ENCODE data around the gene MBD3.

The MBD3 gene

DNA sequence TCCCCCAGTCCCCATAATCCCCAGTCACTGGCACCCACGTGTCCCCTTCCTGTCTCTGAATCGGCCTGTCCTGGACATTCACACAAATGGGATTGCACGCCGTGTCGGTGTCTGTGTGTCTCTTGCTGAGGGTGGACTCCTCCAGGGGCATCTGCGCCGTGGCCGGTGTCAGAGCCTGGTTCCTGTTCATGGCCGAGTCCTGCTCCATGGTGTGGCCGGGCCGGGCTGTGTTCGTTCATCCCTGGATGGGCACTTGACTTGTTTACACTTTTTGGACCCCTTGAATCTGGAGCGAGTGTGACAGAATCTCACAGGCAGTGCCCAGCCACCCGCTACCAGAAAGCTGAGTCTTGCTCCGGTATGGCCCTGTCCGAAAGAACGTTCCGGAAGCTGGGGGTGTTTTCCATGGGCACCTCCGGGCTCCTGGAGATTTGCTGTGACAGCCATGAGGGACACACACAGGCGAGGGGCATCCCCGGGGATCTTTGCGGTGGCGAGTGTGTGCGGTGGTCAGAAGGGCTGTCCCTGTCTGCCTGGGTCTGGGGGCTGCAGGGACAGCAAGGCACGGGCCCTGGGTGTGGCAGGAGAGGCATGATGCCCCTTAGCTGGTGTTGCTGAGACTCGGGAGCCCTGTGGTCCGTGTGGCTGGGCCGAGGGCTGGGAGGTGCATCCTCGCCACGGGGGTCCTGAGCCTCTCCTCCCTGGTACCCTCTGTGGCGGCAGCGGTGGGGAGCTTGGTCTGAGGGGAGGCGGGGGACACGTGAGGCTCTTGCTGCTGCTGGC lies 18.1 kb downstream of the MBD3 start:
- in situ Hi-C loops (cut with HindIII; ENCODE audit: low sequenced_read_pairs): no loop called here

DNA sequence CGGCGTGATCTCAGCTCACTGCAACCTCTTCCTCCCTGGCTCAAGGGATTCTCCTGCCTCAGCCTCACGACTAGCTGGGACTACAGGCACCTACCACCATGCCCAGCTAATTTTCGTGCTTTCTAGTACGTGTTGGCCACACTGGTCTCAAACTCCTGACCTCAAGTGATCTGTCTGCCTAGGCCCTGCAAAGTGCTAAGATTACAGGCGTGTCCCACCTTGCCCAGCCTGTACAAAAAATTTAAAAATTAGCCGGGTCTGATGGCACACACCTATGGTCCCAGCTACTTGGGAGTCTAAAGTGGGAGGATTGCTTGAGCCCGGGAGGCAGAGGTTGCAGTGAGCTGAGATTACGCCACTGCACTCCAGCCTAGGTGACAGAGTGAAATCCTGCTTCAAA lies 19.9 kb downstream of the MBD3 start:
- in situ Hi-C loops (cut with HindIII; ENCODE audit: low sequenced_read_pairs): no loop called here

DNA sequence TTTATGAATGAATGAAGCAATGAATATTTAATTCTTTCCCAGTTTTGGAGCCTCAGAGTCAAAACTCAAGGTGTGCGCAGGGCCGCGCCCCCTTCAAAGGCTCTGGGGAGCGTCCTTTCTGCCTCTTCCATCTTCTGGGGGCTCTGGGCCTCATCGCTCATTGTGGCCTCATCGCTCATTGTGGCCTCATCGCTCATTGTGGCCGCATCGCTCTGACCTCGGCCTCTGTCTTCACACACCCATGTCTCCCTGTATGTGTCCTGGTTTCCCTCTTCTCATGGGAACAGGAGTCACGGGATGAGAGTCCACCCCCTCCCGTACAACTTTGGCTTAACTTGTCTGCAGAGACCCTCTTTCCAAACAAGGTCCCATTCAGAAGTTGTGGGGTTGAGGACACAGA lies 21.3 kb downstream of the MBD3 start:
- in situ Hi-C loops (cut with HindIII; ENCODE audit: low sequenced_read_pairs): no loop called here

DNA sequence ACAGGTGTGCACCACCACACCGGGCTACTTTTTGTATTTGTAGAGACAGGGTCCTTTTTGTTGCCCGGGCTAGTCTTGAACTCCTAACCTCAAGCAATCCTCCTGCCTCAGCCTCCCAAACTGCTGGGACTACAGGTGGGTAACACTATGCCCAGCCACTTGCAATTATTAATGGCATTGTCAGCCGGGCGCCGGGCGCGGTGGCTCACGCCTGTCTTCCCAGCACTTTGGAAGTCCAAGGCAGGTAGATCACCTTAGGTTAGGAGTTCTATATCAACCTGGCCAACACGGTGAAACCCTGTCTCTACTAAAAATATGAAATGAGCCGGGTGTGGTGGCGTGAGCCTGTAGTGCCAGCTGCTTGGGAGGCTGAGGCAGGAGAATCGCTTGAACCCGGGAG lies 21.8 kb downstream of the MBD3 start:
- in situ Hi-C loops (cut with HindIII; ENCODE audit: low sequenced_read_pairs): no loop called here

DNA sequence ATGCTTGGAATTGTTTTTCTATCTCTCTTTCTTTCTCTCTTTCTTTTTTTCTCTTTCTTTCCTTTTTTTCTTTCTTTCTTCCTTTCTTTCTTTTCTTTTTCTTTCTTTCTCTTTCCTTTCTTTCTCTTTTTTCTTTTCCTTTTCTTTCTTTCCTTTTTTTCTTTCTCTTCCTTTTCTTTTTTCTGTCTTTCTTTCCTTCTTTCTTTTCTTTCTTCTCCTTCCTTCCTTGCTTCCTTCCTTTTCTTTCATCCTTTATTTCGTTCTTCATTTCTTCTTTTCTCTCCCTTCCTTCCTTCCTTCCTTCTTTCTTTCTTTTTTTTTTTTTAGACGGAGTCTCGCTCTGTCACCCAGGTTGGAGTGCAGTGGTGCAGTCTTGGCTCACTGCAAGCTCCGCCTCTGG lies 22.7 kb downstream of the MBD3 start:
- in situ Hi-C loops (cut with HindIII; ENCODE audit: low sequenced_read_pairs): no loop called here

DNA sequence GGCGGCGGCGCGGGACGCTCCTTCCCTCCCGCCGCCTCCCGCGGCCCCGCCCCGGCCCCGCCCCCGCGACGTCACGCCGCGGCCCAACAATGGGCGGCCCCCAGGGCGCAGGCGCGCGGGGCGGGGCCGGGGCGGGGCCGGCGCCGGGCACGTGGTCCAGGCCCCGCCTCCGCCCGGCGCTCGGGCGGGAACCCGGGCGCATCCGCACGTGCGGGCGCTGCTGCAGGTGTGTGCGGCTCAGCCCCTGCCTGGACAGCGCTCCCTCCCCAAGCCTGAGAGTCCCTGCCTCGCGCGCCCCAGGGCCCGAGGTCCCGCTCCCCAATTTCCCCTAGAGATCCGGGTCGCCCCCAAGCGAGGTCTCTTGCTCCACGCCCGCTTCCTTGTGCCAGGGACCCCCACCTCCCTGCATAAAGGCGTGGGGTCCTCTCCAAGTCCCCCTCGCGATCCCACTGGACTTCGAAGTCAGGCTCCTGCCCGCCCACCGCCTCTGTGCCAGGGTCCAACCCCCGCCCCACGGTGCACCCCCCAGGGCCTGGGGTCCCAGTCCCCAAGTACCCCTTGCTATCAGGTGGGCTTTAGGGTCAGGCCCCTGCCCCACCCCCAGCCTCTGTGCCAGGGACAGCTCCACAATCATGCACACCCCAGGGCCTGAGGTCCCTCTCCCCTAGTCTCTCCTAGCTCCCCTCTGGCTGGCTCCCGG lies 24.2 kb downstream of the MBD3 start, which contains the start of gene MEX3D:
Gene MEX3D, minus strand, starts transcription at position 6 of the 700 bp plus-strand sequence. CDS start 267 bp downstream, outside the sequence.
- in situ Hi-C loops (cut with HindIII; ENCODE audit: low sequenced_read_pairs): no loop called here

DNA sequence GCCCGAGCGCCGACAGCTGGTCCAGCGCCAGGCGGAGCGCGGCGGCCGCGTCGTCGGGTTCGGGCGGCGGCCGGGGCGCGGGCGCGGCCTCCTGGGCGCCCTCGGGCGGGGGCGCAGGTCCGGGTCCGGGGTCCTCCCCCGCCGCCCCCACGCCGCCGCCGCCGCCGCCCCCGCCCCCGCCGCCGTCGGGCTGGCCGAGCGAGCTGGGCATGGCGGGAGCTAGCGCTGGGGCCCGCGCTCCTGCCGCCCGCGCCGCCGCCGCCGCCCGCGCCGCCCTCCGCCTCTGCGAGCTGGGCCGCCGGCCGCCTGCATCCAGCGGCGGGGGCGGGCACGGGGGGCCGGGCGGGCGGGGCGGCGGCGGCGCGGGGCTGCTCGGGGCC lies 24.8 kb downstream of the MBD3 start:
- in situ Hi-C loops (cut with HindIII; ENCODE audit: low sequenced_read_pairs): no loop called here

DNA sequence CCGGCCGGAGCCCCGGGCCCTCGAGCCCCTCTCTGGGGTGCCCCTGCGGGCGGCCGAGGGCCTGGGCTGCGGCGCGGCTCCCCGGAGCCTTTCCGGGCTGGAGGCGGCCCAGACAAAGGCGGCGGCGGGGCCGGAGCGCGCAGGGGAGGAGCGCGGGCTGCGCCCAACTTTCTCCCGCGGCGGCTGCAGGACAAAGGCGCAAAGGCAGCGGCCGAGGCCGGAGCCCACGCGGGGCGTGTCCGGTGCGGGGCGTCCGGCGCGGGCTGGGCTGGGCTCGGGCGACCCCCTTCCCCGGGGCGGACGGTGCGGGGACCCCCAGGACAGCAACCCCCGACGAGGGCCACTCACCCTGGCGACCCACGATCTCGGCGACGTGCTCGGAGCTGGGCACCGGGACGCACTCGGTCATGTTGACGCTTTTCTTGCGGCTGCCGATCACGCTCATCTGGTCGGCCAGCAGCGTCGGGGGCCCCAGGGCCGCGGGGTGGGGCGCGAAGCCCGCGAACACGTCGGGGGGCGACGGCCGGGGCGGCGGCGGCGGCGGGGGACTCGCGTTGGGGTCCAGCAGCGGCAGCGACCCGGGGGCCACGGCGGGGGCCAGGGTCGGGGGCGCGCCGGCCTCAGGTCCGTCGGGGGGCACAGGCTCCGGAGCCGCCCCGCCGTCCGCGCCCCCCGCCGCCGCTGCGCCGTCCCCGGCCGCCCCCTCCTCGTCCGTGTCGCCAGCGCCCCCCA lies 25.4 kb downstream of the MBD3 start:
- in situ Hi-C loops (cut with HindIII; ENCODE audit: low sequenced_read_pairs): no loop called here

DNA sequence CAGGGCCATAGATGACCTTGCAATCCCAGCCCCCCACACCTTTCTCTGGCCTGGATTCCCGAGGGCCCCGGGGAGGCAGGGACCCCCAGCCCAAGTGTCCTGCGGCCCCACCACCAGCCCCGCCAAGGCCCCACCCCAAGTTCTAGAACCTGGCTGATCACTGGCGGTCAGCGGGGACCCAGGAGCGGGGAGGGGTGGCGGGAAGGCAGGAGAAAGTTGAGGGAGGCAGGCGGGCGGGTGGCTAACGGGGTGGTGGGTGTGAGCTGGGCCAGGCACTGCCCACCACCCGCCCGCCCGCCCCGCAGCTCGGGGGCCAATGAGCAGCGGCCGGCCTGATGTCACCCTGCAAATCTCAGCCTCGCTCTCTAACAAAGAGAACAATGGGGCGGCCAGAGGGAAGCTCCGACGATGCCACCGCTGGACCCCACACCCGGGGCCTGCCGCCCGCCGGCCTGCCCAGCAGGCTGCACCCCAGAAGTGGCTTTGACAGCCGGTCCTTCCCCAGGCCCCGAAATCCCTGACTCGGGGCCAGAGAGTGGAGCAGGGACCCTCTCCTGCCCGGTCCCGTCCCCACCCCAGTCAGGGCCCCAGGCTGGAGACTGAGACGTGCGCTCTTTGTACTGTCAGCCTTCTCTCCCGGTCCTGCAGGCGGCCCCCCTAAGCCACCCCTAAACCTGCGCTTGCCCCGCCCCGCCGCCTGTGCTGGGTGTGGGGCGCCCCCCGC lies 26.1 kb downstream of the MBD3 start:
- in situ Hi-C loops (cut with HindIII; ENCODE audit: low sequenced_read_pairs): no loop called here

DNA sequence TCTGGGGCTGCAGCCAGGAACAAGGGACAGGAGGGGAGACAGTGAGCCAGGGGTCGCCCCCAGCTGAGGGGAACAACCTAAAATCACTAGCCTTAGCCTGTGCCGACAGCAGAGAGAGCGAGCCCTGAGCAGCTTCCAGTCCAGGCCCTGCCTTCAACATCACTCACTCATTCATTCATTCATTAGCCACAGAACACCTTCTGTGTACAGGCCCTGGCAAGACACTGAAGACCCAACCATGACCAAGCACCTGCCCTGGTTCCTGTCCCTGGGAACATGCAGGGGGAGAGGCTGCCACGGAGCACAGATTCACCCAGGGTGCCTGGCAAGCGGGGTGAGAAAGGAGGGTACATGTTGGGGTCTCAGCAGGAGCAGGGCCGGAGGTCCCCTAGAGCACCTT lies 29.4 kb downstream of the MBD3 start:
- in situ Hi-C loops (cut with HindIII; ENCODE audit: low sequenced_read_pairs): no loop called here

DNA sequence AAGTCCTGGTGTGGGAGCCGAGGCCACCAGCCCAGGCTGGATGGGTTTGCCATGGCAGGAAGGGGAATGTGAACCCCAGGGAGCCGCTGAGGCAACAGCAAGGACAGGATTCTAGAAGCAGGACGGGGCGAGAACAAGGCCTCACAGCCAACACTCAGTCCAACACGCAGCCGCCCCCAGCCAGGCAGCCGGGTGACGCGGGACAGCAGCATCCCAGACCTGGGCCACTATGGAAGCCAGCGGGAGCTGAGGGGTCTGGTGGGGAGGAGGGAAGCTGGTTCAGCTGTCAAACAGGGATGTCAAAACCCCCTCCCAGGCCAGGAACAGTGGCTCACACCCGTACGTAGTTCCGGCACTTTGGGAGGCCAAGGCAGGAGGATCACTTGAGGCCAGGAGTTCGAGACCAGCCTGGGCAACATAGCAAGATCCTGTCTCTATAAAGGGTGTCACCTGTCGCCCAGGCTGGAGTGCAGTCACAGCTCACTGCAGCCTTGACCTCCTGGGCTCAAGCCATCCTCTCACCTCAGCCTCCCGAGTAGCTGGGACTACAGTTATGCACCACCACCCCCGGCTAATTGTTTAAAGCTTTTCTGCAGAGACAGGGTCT lies 31.3 kb downstream of the MBD3 start:
- in situ Hi-C loops (cut with HindIII; ENCODE audit: low sequenced_read_pairs): no loop called here

DNA sequence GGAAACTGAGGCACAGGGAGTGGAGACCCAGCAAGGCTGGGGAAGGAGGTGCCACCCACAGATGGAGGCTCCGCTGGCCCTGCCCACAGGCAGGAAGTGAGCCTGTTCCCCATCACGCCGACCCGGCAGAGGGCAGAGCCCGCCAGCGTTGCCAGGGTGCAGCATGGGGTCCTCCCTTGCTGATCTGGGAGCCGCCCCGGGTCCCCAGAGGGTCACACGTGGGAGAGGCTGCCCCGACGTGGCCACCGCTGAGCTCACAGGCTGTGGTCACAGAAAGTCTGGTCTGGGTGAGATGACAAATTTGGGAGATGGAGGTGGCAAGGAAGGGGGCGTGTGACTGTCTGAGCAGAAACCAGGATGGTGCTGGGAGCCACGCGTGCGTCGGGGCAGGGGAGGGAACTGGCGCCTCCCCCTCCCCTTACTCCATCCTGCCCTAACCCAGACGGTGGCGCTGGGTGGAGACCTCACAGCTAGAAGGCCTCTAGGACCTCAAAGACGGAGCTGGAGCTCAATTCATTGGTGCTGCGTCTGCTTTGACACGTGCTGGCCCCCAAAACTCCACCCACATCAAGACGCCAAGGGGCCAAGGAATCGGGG lies 32.3 kb downstream of the MBD3 start:
- in situ Hi-C loops (cut with HindIII; ENCODE audit: low sequenced_read_pairs): no loop called here

DNA sequence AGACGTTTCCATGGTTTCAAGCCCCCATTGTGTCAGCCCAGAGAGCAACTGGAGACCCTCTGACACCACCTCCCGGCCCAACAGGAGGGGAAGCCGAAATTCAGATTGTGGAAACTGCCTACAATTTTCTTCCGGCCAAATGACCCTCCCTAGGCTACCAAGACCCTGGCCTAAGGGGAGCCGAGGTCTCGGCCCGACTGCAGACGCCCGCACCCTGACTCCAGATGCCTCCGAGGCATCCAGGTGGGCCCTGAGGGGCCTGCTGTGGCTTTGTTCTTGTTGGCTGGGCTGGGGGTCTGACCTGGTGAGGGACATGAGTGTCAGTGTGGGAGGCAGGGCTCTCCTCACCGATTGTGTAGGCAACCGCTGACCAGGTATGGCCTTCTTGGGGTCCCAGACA lies 34.1 kb downstream of the MBD3 start:
- in situ Hi-C loops (cut with HindIII; ENCODE audit: low sequenced_read_pairs): no loop called here

DNA sequence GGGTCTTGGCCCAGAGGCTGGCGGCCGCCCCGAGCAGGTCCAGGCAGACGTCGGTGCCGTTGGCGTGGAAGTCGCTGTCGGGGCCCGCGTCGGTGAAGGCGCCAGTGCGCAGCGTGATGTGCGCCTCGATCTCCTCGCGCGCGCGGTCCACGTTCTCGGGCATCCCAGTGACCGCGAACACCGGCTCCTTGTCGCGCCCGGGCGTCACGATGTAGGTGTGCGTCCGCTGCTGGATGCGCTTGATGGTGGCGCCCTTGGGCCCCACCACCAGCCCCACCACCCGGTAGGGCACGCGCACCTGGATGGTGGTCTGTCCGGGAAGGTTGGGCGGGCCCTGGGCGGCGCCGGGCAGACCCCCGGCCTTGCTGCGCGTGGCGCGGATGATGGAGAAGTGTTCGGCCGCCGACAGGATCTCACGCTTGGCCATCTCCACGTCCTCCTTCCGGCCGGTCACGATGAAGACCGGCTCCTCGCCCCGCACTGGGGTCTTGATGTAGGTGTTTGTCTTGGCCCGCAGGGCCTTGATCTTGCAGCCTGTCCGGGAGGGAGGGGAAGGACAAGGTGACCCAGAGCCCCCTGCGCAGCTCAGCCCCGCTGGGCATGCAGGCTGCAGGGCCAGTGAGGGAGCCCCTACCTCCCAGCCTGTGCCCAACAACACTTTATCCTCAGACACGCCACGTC lies 36.1 kb downstream of the MBD3 start:
- in situ Hi-C loops (cut with HindIII; ENCODE audit: low sequenced_read_pairs): no loop called here

DNA sequence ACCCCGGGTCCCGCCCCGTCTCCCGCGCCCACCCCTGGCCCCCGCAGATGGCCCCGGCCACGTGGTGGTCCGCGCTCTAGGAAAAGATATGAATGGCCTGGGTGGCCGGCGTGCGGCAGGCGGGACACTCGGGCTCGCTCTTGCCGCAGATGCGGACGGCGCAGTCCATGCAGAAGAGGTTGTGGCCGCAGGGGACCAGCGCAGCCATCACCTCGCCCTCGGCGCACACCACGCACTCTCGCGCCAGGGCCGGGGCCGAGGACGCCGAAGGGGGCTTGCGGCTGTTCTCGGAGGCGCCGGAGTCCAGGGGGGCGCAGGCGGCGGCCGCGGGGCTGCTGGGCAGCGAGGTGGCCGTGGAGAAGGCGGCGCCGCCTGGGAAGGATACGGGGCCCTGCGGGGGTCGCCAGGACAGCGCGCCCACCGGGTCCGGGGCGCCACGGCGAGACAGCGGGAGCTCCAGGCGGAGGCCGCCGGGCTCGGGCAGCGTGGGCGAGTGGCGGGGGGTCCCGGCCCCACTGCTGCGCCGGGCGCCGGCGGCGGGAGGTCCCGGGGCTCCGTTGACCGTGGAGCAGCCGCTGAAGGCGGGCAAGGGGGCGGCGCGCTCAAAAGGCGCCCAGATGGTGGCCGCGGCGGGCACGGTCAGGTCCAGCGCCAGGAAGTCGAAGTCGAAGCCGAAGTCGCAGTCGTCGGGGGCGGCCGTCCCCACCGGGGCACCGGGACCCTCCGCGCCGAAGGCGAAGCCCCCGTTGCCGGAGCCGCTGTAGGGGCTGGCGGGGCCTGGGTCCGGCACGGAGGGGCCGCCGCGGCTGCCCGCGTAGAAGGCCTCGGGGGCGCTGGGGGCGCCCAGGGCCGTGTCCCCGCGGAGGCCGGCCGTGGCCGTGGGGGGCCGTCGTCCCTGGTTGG lies 36.9 kb downstream of the MBD3 start:
- in situ Hi-C loops (cut with HindIII; ENCODE audit: low sequenced_read_pairs): no loop called here

DNA sequence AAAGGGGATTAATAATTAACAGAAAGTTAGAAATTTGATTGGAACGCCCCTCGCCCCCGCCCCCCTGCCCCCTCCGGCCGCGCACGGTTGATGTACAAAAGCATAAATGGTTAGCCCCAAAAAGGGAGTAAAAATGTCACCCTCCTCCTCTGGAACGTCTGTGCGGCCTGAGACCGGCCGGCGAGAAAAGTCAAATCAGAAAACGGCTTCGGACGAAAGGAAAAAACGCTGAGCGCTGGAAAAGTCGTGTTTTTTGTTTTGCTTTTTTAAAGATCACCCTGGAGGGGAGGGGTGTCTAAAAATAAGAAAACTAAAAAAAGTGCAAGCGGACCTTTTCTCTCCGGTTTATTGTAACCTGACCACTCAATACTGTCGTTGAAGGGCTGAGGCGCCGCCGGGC lies 37.7 kb downstream of the MBD3 start:
- in situ Hi-C loops (cut with HindIII; ENCODE audit: low sequenced_read_pairs): no loop called here

DNA sequence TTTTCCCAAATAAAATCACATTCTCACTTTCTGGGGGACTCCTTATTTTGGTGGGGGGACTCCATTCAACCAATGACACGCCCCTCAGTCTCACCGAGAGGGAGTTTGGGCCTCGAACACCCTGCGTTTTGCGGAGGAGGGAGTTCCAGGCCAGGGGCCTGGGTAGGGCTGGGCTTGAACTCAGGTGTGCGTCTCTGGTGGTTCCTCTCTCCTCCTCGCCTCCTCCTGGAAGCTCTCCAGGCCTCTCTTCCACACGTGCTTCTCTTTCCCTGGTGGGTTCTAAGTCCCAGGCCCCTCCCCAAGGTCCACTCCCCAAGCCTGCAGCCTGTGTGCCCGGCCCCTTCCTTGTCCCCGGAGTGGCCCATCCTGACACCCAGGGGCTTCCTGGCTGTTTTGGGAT lies 39.2 kb downstream of the MBD3 start:
- in situ Hi-C loops (cut with HindIII; ENCODE audit: low sequenced_read_pairs): no loop called here

DNA sequence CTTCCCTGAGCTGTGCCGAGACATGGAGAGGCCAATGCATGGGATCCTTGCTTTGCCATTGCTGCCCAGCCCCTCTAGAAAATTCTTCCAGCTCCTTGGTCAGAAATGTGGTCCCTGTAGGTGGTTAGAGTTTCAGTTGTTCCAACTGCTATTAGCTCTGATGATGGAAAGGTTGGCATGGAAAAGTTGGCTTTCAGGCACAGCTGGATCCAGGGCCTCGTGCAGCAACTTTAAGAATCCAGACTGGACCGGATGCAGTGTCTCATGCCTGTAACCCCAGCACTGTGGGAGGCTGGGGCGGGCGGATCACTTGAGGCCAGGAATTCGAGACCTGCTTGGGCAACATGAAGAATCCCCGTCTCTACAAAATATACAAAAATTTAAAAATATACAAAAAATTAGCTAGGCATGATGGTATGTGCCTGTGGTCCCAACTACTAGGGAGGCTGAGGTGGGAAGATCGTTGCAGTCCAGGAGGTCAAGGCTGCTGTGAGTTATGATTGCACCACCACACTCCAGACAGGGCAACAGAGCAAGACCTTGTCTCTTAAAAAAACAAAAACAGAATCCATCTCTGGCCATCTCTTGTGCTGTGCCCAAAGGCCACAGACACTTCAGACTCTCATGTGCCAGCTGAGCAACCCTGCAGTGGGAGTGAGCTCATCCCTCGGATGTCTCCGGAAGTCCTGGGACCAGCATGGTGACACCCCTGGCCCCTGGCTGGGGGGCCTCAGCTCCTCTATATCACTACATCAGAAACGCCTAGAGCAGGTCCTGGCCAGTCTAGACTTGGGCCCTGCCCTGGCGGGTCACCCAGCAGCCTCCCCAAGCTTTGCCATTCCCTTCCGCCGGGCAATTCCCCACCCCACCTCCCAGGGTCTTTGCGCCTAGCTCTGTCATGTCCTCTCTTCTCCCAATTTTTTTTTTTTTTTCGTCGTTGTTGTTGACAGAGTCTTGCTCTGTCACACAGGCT lies 41.3 kb downstream of the MBD3 start:
- in situ Hi-C loops (cut with HindIII; ENCODE audit: low sequenced_read_pairs): no loop called here
